ENCODE data around the gene SAMD1. TPM values are rescaled to one million over a fixed set of nuclear protein-coding genes. Genes with fewer than 3 reads are reported as not detected.

SAMD1 gene
- total and polyA plus RNA-seq, 2 of the 13 experiments (the other 11 are each of a cell fraction or from before 2014, with no cell fraction given), result 17.5 to 45.0 TPM

- TF ChIP-seq GLI4 (CRISPR knock-in tag; IDR thresholded peaks at IDR 0.05; ENCODE audit: borderline replicate concordance), result no peak
- no peak for TF ChIP-seq STAG1 (CRISPR knock-in tag; IDR thresholded peaks at IDR 0.05)
- TF ChIP-seq THYN1 (CRISPR knock-in tag; IDR thresholded peaks at IDR 0.05; ENCODE audit: borderline replicate concordance, low read depth), result 0 out of 2 replicates have a peak, but pooled peaks have one; percentile 50
- no peak for TF ChIP-seq SP1 (IDR thresholded peaks at IDR 0.05)
- 0 out of 2 replicates have a peak, but pooled peaks have one; percentile 28 for TF ChIP-seq SP1 (CRISPR knock-in tag; IDR thresholded peaks at IDR 0.05)
- peak; percentile 40; the same call in 1 of the 2 replicates for TF ChIP-seq BORCS8-MEF2B (CRISPR knock-in tag; IDR thresholded peaks at IDR 0.05)
- peak; percentile 77 for TF ChIP-seq ZBTB7B (CRISPR knock-in tag; IDR thresholded peaks at IDR 0.05)
- no peak for TF ChIP-seq ZNF326 (CRISPR knock-in tag; IDR thresholded peaks at IDR 0.05; ENCODE audit: borderline replicate concordance)
- peak; percentile 73 for TF ChIP-seq ASH2L (IDR thresholded peaks at IDR 0.05; ENCODE audit: insufficient read length, low read depth, low read length)
- no peak for TF ChIP-seq KMT2B (CRISPR knock-in tag; IDR thresholded peaks at IDR 0.05)
- peak; percentile 23; the same call in 1 of the 2 replicates for TF ChIP-seq PHF21A (CRISPR knock-in tag; IDR thresholded peaks at IDR 0.05)
- no peak for TF ChIP-seq E2F5 (CRISPR knock-in tag; conservative IDR thresholded peaks at IDR 0.05)
- TF ChIP-seq SIN3A (IDR thresholded peaks at IDR 0.05; ENCODE audit: borderline replicate concordance, low read depth, low read length), result no peak
- 0 out of 2 replicates have a peak, but pooled peaks have one; percentile 37 for TF ChIP-seq ZNF501 (CRISPR knock-in tag; IDR thresholded peaks at IDR 0.05)
- TF ChIP-seq KLF12 (CRISPR knock-in tag; IDR thresholded peaks at IDR 0.05; ENCODE audit: borderline replicate concordance), result peak; percentile 62; the same call in 1 of the 2 replicates
- 0 out of 2 replicates have a peak, but pooled peaks have one; percentile 30 for TF ChIP-seq SNAPC2 (CRISPR knock-in tag; IDR thresholded peaks at IDR 0.05)
- no peak for TF ChIP-seq ZFP82 (CRISPR knock-in tag; IDR thresholded peaks at IDR 0.05; ENCODE audit: borderline replicate concordance)
- 0 out of 2 replicates have a peak, but pooled peaks have one; percentile 65 for TF ChIP-seq ZNF329 (CRISPR knock-in tag; IDR thresholded peaks at IDR 0.05; ENCODE audit: low read depth)
- 0 out of 2 replicates have a peak, but pooled peaks have one; percentile 50 for TF ChIP-seq ZNF567 (CRISPR knock-in tag; IDR thresholded peaks at IDR 0.05; ENCODE audit: borderline replicate concordance)
- TF ChIP-seq ZNF652 (CRISPR knock-in tag; IDR thresholded peaks at IDR 0.05; ENCODE audit: borderline replicate concordance, low read depth), result no peak
- peak; percentile 16; the same call in 1 of the 2 replicates for TF ChIP-seq SALL1 (CRISPR knock-in tag; IDR thresholded peaks at IDR 0.05)
- peak; percentile 54 for TF ChIP-seq HNRNPLL (IDR thresholded peaks at IDR 0.05; ENCODE audit: low read depth, low read length, poor library complexity, severe bottlenecking)
- TF ChIP-seq POLR2G (IDR thresholded peaks at IDR 0.05; ENCODE audit: low read depth, low read length), result peak; percentile 73
- TF ChIP-seq TMF1 (CRISPR knock-in tag; IDR thresholded peaks at IDR 0.05; ENCODE audit: low read depth), result peak; percentile 21; the same call in 1 of the 2 replicates
- TF ChIP-seq NR2F1 (CRISPR knock-in tag; IDR thresholded peaks at IDR 0.05), result peak in 1 of 2 experiments; percentile 62; a peak in 2 of 4 replicates
- no peak for TF ChIP-seq ZNF792 (CRISPR knock-in tag; IDR thresholded peaks at IDR 0.05)
- TF ChIP-seq MBD4 (IDR thresholded peaks at IDR 0.05; ENCODE audit: borderline replicate concordance, low read length), result no peak
- no peak for TF ChIP-seq ZNF678 (CRISPR knock-in tag; IDR thresholded peaks at IDR 0.05)
- TF ChIP-seq KDM5B (CRISPR knock-in tag; IDR thresholded peaks at IDR 0.05; ENCODE audit: borderline replicate concordance), result 0 out of 2 replicates have a peak, but pooled peaks have one; percentile 54
- TF ChIP-seq FOXA3 (CRISPR knock-in tag; IDR thresholded peaks at IDR 0.05), result no peak
- TF ChIP-seq LBX2 (CRISPR knock-in tag; IDR thresholded peaks at IDR 0.05; ENCODE audit: borderline replicate concordance), result 0 out of 2 replicates have a peak, but pooled peaks have one; percentile 38
Measured at GRCh38 chr19:14091081-14091812, 696 bp upstream of the SAMD1 start (continued).
